HG02610 (cell line): ENCODE data around the gene TMEM127.
"Not testable (repeated sequence)": the region's sequence is repeated elsewhere in the genome, so short reads cannot be mapped to it uniquely, and the experiment has no call there.

Experiments
- ATAC-seq: cut with Tn5 transposase; IDR thresholded peaks from one replicate; pipeline ENCODE4 v1.9.1; 2021; ENCODE audit warnings: mild to moderate bottlenecking, moderate library complexity; ENCODE audit not compliant: unreplicated experiment

Gene TMEM127

GRCh38 chr2:96264656-96265348 is 995 bp downstream of the TMEM127 start:
- no peak for ATAC-seq

DNA sequence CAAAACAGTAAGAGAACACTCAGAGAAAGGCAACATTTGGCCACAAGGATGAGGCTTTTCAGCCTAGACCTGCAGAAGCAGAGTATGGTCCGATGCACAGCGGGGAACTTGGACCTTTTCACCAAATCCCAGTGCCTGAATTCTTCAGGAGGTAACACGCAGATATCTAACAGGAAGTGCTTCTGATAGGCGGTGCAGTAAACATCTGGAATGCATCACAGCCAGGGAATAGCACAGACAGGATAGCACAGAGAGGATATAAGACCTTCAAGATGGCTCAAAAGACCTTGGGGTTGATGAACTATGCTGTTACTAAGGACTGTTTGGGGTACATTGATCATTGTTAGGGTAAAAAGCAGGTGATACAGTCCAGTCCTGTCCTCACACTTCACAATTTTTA is 1.7 kb downstream of the TMEM127 start:
- no peak for ATAC-seq

- no peak for ATAC-seq
Measured at GRCh38 chr2:96262306-96262705, 3.5 kb downstream of the TMEM127 start.

GRCh38 chr2:96261328-96262003 is 4.3 kb downstream of the TMEM127 start:
- no peak for ATAC-seq

DNA sequence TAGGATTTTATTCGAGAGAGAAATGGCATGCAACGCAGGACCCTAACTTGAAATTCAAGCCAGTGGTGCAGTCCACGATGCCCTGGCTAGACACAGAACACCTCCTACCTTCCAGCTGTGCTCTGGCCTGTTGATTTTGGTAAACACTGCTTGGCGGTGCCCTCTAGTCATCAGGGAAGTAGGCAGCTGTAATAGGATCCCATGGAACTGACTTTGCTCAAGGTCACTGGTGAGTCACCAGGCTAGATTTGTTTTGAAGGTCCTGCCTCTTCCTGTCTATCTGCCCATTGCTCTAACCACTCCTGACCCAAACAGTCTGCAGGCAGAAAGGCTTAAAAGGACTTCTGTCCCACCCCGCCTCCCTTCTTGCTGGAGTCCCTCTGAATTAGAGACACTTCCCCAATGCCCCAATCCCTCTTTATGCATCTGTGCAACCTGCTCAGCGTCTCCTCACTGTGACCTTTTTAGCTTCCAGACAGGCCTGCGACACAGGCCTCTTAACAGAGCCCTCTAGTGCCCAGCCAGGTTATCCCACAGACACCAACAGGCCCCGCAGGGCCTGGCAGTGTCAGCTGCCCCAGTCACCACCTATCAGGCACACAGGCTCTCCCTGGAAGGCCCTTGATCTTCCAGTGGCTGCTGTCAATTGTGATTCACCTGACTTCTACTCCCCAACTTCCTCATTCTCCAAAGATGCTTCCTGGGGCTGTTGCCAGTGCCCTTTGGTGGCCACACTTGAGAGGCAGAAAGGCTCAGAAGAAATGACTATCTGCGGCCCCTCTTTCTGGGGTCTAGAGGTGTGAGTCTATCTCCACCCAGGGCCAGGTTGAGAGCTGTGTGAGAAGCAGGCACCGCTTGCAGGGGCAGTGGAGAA is 5.2 kb downstream of the TMEM127 start:
- peak; percentile 43 for ATAC-seq

GRCh38 chr2:96259497-96259921 is 6.3 kb downstream of the TMEM127 start:
- no peak for ATAC-seq

DNA sequence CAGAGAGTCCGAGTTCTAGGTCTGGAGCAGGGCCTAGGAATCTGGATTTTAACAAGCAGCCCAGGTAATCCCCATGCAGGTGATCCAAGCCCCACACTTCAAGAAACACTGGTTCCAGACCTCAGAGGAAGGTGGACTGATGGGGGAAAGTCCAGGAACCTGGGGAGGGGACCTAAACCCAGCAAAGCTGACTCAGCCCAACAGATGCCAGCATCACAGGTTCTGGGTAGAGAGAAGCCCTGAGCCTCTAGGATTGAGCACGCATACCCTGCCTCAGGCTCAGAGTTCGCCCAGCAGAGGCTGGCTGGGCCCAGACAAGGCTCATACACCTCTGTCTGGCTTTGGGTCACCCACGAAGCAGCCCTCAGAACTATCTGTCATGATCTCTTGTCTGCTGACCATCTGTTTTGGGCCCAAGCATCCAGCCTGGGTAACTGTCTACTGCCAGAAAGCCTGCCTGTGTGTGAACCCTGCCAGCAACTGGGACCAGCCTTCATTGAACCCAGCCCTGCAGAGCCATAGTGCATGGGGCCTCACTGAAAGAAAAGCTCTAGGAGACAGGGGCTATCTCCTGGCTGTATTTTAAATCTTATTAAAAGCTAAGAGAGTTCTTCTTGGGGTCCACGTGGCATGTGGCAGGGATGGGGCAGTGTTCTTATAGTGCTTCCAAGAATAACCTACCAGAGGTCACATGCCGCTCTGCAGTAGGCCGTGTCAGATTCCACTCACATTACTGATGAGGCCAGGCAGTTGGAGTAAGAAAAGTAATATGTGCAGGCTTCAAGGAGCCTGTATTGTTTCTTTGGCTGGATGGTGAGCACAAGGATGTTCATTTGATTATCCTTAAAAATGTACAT is 7.4 kb downstream of the TMEM127 start:
- no peak for ATAC-seq

- not testable (repeated sequence) for ATAC-seq
Measured at GRCh38 chr2:96257744-96258143, 8.1 kb downstream of the TMEM127 start.

DNA sequence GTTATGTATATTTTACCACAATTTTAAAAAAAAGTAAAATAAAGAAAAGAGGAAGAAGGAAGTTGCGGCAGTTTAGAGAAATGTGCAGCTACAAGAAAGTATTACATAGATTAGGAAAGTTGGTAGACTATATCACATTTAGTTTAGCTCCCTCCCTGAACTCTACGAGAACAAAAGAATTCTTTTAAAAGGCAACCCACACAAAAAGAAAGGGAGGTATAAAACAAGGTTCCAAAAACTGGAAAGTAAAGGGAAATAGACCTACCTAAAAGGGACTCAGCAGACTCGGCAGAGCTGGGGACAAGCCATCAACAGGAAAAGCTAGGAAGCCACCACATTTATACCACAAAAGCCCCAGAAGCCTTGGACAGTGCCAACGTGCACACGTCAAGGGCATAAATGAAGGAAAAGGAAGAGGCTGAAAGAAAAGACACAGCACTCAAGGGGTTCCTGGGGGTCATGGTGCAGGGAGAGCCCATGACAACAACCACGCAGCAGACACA is 9.1 kb downstream of the TMEM127 start:
- no peak for ATAC-seq

GRCh38 chr2:96254571-96254970 is 11.2 kb downstream of the TMEM127 start:
- ATAC-seq, result no peak

- ATAC-seq, result no peak
Measured at GRCh38 chr2:96253006-96253405, 12.8 kb downstream of the TMEM127 start.

DNA sequence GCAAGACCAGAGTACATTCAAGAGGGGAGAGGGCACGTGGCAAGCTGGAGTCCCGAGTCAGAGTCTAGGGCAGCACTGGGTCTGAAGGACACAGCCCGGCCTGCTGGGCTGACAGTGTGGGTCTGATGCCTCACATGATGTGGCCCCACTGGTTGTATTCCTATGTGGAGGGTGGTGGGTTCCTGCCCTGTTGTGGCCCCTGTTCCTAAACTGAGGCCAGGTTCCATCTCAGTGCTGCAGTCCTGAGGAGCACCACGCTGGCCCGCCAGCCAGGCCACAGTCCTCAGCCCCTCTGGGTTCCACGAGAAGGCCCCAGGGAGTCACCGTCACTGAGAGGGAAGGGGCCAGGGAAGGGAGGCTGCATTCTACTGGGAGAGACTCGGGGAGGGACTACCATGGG is 13.3 kb downstream of the TMEM127 start:
- ATAC-seq, result no peak

DNA sequence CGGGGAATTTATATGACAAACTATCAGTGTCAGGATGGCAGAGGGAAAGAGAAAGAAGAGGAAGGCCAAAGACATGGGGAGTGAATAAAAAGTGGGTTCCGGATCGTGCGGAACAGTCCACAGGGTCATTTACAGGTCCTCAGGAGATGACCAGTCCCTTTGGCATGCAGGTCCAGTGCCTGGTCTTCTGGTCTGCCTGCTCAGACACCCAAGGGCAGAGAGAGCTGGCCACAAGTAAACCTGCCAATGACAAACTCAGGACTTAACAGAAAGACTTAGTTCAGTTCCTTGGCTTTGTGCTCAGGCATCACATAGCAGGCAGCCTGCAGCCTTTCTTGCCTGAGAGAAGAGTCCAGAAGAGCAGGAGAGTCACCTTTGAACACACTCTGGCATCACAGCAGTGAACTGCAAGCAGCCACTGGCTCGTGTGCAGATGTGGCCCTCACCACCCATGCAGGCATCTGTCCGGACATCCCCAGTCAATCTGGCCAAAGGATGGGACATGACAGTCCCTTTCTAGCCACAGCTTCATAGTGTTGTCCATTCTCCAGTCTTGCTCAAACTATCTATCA is 14.0 kb downstream of the TMEM127 start:
- no peak for ATAC-seq

GRCh38 chr2:96250188-96250587 is 15.6 kb downstream of the TMEM127 start:
- ATAC-seq, result no peak

GRCh38 chr2:96249654-96250053 is 16.1 kb downstream of the TMEM127 start:
- no peak for ATAC-seq

DNA sequence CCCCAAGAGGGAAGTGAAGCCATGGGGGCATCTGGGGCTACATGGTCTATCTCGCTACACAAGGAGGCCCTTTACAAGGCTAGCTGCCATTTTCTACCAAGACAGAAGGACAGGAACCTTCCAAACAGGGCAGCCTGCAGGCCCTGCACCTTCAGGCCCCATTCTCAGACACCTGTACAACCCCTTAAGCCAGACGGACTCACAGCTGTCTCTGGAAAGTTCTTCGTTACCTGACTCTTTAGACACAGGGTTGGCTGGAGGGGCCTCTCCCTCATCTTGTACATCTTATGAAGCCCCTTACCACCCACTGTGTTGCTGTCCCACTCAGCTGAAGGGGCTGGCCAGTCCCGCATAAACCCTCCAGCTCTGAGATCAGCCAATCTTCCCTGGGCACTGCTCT is 17.2 kb downstream of the TMEM127 start:
- no peak for ATAC-seq

- no peak for ATAC-seq
Measured at GRCh38 chr2:96247896-96248295, 17.9 kb downstream of the TMEM127 start.

DNA sequence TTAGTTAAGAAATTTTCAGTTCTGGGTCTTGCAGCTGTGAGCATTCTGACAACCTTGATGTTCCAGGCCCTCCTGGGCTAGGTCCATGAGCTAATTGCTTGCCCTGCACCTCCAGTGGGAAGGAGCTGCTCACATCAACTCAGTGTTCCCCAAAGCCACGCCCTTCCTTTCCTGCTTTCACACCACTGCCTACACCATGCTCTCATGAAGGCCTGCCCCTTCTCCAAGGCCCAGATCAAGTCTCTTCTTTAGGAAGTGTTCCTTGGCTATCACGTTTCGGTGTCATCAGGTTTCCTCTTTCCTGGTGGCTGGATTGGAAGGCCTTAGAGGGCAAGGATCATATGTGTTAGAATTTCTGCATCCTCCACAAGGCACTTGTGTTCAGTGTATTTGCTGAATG is 18.8 kb downstream of the TMEM127 start:
- ATAC-seq, result no peak

GRCh38 chr2:96245609-96246390 is 20.0 kb downstream of the TMEM127 start:
- ATAC-seq, result no peak
